Activated T-cell treated with anti-CD3 and anti-CD28 coated beads, Interleukin-2, amount 50 U/mL, for 4 hours (primary cell): ENCODE results near the gene RAI2. TPM values are rescaled to one million over a fixed set of nuclear protein-coding genes. Genes with fewer than 3 reads are reported as not detected.

Source experiments
- ATAC-seq, 2 donors: fragments of 200-7000 bp; cut with Tn5 transposase; one replicate each; pipeline ENCODE4 v1.10.0; 2021
- DNase-seq: peaks from one replicate; pipeline ENCODE4 v3.0.0-alpha.2; 2020
- H3K27me3 Mint-ChIP-seq: one replicate; pipeline ENCODE4 v1.8.0; 2021; ENCODE audit warnings: low read depth, mixed read lengths
- H3K36me3 Mint-ChIP-seq: one replicate; pipeline ENCODE4 v1.8.0; 2022; ENCODE audit warnings: mixed read lengths; ENCODE audit not compliant: insufficient read depth
- H3K4me1 Mint-ChIP-seq: one replicate; pipeline ENCODE4 v1.8.0; 2021; ENCODE audit warnings: low read depth, mixed read lengths
- H3K4me3 Mint-ChIP-seq: one replicate; pipeline ENCODE4 v1.8.0; 2021; ENCODE audit warnings: mild to moderate bottlenecking, moderate library complexity, mixed read lengths
- H3K9me3 Mint-ChIP-seq: one replicate; pipeline ENCODE4 v1.8.0; 2021; ENCODE audit warnings: mixed read lengths
- total RNA-seq, 3 donors: library from RNA; stranded (reverse); gene quantifications; one replicate each; pipeline ENCODE4 v1.2.1, GENCODE V29; 2021

The RAI2 gene
- total RNA-seq, 3 donors from 2014 or later, result 0.41 to 1.1 (median 0.83) TPM

DNA sequence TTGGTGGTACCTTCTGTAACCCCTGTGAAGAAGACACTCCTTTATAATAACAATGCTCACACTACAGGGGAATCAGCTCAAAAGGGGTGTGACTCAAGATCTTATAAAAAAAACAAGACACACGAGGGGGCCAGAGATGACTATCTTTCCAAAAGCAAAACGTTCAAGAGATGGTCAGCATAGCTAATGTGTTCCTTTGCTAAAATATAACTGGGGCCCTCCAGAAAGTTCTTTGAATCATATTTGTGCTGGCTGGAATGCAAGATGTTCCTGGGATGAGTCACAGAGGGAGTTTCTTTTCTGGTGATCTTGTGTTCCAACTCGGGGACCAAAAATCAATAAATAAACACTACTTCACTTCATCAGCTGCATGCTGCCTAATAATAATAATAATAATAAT is 46.5 kb downstream of the RAI2 start:
- DNase-seq (no peak), ATAC-seq (no peak)
- no peaks in the 10 kb centered on the region for H3K27me3 Mint-ChIP-seq
- H3K9me3 Mint-ChIP-seq, result no peaks in the 10 kb centered on the region
- no peak overlapping the region for H3K4me3 Mint-ChIP-seq
- H3K36me3 Mint-ChIP-seq, result no peaks in the 10 kb centered on the region
- H3K4me1 Mint-ChIP-seq, result no peaks in the 10 kb centered on the region

DNA sequence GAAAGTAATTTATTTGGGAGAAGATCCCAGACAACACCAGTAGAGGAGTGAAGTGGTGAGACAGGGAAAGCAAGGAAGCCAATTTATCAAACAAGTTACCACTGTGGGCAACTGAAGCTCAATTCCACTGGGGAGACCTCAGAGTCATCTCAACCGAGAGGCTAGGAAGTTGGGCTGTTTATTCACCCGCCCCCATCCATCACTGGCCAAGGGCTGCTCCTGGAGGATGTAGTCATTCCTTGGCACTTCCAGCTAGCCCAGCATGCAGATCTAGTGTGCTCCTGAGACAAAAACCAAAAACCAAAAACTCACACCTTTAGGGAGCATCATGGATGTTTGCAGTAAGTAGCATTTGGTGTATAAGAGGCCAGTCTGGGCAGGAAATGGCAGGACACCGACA is 47.0 kb downstream of the RAI2 start:
- no peak overlapping the region for H3K4me3 Mint-ChIP-seq
- H3K4me1 Mint-ChIP-seq, result no peaks in the 10 kb centered on the region
- H3K27me3 Mint-ChIP-seq, result no peaks in the 10 kb centered on the region
- DNase-seq, result no peak
- no peaks in the 10 kb centered on the region for H3K9me3 Mint-ChIP-seq
- no peak for ATAC-seq
- no peaks in the 10 kb centered on the region for H3K36me3 Mint-ChIP-seq

DNA sequence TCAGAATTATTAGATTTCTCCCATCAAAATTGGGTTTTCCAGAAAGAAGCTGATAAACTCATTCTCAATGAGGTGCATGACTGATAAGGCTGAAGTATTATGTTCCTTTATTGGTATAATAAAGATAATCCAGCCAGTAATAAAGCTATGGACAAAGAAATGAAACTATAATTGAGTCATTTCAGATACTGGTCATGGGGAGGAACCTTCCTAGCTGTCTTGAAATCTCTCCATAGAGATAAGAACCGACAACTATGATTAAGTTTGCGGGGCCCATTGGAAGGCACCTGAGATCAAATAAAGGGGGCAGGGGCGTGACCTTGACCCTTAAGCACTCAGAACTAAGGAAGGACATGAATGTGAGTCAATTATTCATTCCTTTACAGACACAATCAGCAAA is 47.8 kb downstream of the RAI2 start:
- no peak overlapping the region for H3K4me3 Mint-ChIP-seq
- DNase-seq (no peak), ATAC-seq (no peak)
- H3K4me1 Mint-ChIP-seq, result no peaks in the 10 kb centered on the region
- no peaks in the 10 kb centered on the region for H3K36me3 Mint-ChIP-seq
- H3K27me3 Mint-ChIP-seq, result no peaks in the 10 kb centered on the region
- no peaks in the 10 kb centered on the region for H3K9me3 Mint-ChIP-seq

DNA sequence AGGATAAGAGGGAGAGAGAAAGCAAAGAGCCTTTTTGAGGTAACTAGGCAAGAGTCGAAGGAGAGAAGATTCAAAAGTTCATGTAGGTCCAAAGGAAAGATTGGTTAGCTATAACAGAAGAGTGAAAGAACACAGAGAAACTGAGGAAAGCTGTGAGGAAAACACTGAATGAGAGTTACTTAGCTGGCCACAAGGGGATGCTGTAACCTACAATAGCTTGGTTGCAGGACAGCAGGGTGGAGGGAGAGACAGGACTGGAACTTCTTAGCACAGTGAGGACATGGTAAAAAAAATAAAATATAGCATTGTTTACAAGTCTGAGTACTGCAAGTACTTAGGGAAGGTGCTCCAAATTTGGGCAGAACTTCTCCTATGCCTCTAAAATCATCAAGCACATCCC is 48.3 kb downstream of the RAI2 start:
- H3K4me3 Mint-ChIP-seq, result no peak overlapping the region
- H3K4me1 Mint-ChIP-seq, result no peaks in the 10 kb centered on the region
- H3K9me3 Mint-ChIP-seq, result no peaks in the 10 kb centered on the region
- no peaks in the 10 kb centered on the region for H3K27me3 Mint-ChIP-seq
- DNase-seq (no peak), ATAC-seq (no peak)
- H3K36me3 Mint-ChIP-seq, result no peaks in the 10 kb centered on the region

DNA sequence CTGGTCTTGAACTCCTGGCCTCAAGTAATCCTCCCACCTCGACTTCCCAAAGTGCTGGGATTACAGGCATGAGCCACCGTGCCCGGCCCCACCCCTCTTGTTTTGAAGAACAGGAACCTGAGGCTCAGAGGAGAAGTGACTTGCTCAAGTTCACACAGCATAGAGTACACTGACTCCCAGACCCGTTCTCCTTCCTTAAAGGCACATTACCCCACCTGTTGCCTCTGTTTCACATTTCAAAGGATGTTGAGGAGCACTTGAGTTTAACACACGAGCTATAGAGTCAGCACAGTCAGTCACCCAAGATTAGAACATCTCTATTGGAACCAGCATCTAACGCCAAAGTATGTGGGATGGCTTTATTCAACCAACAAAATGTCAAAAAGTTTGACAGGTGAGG is 51.1 kb downstream of the RAI2 start:
- no peak for ATAC-seq
- Mint-ChIP-seq H3K27me3 (no peaks in the 10 kb centered on the region), H3K9me3 (no peaks in the 10 kb centered on the region), H3K36me3 (no peaks in the 10 kb centered on the region), H3K4me3 (no peak overlapping the region), H3K4me1 (no peaks in the 10 kb centered on the region)
- DNase-seq, result no peak

DNA sequence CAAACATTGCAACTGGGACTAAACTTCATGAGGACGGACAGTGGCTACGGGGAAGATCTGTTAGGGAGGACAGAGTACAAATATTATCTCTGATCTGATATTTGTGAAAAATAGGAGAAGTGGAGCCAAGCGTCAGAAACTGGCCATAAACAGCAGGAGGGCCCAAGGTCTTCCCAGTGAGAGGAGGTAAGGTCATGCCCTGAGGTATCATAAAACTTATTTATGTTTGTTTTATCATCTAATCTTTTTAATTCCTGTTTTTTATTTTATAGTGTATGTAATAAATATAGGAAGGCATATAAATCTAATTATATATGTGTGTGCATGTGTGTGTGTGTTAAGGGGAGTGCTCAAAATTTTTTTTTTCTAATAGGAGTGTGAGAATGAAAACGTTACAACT is 51.8 kb downstream of the RAI2 start:
- Mint-ChIP-seq H3K36me3 (no peaks in the 10 kb centered on the region), H3K27me3 (no peaks in the 10 kb centered on the region), H3K4me1 (no peaks in the 10 kb centered on the region), H3K9me3 (no peaks in the 10 kb centered on the region), H3K4me3 (no peak overlapping the region)
- DNase-seq (no peak), ATAC-seq (no peak)

DNA sequence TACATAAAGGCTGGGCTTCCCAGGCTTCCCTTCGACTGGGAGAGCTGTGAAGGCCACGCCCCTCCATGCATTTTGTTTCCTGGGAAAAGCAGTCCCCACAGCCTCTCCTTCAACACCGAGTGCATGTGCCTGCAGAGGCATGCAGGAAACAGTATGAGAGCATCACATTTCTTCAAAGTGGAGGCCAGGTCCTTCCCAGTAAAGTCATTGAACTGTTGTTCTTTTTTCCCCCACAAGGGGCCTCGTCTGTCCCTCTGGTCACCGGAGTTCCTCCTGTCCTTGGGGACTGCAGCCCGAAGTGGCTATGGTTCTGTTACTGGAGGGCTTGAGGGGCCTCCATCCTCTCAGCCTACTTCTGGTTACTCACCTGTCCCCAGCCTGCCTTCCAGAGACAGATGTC is 56.0 kb downstream of the RAI2 start:
- Mint-ChIP-seq H3K36me3 (no peaks in the 10 kb centered on the region), H3K9me3 (no peaks in the 10 kb centered on the region), H3K27me3 (no peaks in the 10 kb centered on the region), H3K4me1 (no peaks in the 10 kb centered on the region), H3K4me3 (no peak overlapping the region)
- DNase-seq (no peak), ATAC-seq (no peak)

DNA sequence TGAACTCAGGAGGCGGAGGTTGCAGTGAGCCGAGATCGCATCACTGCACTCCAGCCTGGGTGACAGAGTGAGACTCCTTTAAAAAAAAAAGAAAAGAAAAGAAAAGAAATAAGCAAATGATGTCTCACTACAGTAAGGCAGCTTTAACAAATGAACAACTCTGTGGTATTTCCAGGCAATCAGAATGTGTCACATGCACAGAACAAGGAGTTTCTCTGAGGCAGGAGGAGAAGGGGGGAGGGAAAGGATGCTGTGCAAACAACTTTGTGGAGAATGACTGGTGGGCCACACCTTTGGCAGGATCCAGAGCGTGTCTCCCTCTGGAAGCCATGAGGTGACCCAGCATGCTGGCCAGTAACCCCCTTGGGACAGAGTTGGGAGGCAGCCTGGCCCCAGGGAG is 57.6 kb downstream of the RAI2 start:
- Mint-ChIP-seq H3K9me3 (no peaks in the 10 kb centered on the region), H3K27me3 (no peaks in the 10 kb centered on the region), H3K4me1 (no peaks in the 10 kb centered on the region), H3K4me3 (no peak overlapping the region), H3K36me3 (no peaks in the 10 kb centered on the region)
- no peak for DNase-seq
- ATAC-seq, result no peak

DNA sequence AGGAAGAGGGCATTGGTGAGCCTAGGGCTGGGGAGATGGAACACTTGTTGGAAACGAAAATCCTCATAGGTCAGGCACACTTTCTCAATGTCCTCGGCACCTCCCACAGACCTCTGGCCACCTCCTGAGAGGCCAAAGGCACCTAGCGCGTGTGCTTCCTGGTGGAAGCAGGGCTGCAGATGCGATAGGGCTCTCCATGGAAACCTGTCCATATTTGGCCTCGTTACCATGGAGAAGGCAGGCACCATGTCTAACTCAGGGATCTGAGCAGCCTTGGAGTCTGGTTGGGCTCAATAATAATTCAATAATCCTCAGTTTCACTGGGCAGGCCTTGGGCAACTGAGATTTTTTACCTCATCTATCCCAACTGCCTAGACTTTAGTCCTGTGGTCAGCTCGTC is 58.3 kb downstream of the RAI2 start:
- Mint-ChIP-seq H3K4me1 (no peaks in the 10 kb centered on the region), H3K9me3 (no peaks in the 10 kb centered on the region), H3K36me3 (no peaks in the 10 kb centered on the region), H3K4me3 (no peak overlapping the region), H3K27me3 (no peaks in the 10 kb centered on the region)
- DNase-seq (no peak), ATAC-seq (no peak)

DNA sequence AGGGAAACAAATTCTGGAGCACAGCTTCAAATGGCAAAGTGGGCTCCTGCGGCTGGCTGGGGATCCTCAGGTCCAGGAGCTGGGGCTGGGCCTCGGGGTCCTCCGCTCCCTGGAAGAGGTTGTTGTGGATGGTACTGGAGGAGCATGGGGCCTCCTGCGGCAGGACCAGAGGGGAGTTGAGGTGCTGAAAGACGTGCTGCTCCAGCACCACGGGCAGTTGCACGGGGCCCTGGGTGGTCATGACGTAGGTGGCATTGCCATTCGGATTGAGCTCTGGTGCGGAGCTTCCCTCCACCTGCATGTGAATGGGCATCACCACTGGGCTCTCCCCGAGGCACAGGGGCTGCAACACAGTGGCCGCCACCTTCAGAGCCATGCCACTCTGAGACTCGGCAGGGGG is 59.7 kb downstream of the RAI2 start:
- Mint-ChIP-seq H3K27me3 (no peaks in the 10 kb centered on the region), H3K9me3 (no peaks in the 10 kb centered on the region), H3K4me3 (no peak overlapping the region), H3K4me1 (no peaks in the 10 kb centered on the region), H3K36me3 (no peaks in the 10 kb centered on the region)
- ATAC-seq (no peak), DNase-seq (no peak)

DNA sequence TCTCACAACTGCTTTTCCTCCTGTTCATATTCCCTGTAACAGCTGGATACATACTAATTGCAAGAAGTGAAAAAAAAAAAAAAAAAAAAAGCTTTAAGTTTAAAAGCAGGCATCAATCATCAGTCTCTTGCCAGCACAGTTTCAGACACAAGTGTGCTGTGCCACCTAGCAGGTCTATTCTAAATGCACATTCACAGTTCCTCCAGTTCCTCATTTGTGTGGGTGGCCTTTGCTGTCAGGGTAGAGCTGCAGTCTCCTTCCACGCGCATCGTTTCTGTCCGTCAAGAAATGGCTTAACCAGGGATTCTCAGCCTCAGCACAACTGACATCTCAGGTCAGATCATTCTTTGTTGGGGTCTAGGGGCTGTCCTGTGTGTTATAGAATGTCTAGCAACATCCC is 62.2 kb downstream of the RAI2 start:
- no peaks in the 10 kb centered on the region for H3K36me3 Mint-ChIP-seq
- ATAC-seq (no peak), DNase-seq (no peak)
- no peak overlapping the region for H3K4me3 Mint-ChIP-seq
- H3K27me3 Mint-ChIP-seq, result no peaks in the 10 kb centered on the region
- H3K4me1 Mint-ChIP-seq, result no peaks in the 10 kb centered on the region
- no peaks in the 10 kb centered on the region for H3K9me3 Mint-ChIP-seq

DNA sequence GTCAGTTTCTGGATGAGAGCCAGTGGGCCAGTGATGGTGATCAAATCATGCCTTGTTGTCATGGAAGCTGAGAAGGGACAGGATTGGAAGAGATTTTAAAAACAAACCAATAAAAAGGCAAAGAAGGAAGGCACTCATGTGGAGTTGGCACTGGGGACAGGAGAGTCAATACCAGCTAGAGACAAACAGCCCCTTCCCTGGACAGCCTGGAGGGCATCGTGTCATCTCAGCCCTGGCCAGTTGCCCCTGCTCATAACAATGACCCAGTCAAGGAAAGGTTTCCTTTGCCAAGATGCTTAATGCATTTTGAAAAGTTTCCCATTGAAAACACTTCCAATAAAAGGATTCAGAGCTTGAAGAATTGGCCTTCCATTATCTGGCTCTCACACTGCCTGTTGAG is 68.3 kb downstream of the RAI2 start:
- no peaks in the 10 kb centered on the region for H3K27me3 Mint-ChIP-seq
- ATAC-seq, result no peak
- H3K4me3 Mint-ChIP-seq, result no peak overlapping the region
- H3K4me1 Mint-ChIP-seq, result no peaks in the 10 kb centered on the region
- DNase-seq, result no peak
- H3K36me3 Mint-ChIP-seq, result no peaks in the 10 kb centered on the region
- no peaks in the 10 kb centered on the region for H3K9me3 Mint-ChIP-seq

DNA sequence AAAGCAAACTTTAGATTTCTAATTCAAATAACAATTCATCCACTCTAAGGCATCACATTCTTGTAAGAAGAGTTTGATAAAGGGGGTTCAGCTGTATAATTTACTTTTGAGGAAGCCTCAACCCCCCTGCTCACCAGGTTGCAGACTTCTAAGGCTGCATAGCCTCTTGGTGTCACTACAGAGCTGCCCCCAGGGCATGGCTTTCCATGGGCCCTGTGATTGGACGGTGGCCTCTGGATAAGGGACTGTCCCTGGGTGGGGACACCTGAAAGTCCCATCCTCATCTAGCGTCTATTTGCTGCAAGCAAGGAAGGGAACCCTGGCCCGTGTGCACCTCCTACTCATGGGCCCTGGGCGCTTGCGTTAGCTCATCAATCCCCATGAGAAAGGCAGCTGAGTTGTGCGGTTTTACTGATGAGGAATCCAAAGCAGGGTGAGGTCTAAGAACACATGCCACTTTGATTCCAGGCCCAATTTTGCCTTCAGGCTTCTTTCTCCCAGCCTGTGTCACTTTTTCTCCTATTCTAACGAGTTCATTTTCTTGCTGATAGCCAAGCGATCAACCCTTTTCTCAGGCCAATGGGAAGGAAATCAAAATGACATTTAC is 72.0 kb downstream of the RAI2 start:
- H3K27me3 Mint-ChIP-seq, result no peaks in the 10 kb centered on the region
- H3K9me3 Mint-ChIP-seq, result no peaks in the 10 kb centered on the region
- H3K4me3 Mint-ChIP-seq, result no peak overlapping the region
- H3K36me3 Mint-ChIP-seq, result no peaks in the 10 kb centered on the region
- ATAC-seq (no peak), DNase-seq (no peak)
- peaks cover 3% of the 10 kb centered on the region for H3K4me1 Mint-ChIP-seq

DNA sequence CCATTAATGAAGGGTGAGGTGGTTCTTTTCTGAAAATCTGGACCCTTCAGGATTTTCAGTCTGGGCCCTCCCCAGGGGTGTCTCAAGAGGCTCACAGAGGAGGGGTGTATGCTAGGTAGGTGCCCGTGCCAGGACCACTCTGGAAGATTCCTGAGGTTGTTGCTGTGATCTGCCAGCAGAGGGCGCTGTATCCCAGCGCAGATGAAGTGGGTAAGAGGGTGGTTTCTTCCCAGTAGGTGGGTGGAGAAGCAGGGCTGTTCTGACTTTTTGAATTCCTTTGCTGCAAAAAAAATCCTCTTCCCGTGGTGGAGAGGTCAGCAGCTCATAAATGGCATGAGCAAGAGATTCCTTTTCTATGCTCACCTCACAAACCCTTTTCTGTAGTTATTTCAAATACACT is 72.7 kb downstream of the RAI2 start:
- Mint-ChIP-seq H3K27me3 (no peaks in the 10 kb centered on the region), H3K4me3 (no peak overlapping the region), H3K9me3 (no peaks in the 10 kb centered on the region), H3K4me1 (peaks cover 3% of the 10 kb centered on the region), H3K36me3 (no peaks in the 10 kb centered on the region)
- DNase-seq (peak; percentile 25), ATAC-seq (peak in 1 of 2 donors; percentile 62)

DNA sequence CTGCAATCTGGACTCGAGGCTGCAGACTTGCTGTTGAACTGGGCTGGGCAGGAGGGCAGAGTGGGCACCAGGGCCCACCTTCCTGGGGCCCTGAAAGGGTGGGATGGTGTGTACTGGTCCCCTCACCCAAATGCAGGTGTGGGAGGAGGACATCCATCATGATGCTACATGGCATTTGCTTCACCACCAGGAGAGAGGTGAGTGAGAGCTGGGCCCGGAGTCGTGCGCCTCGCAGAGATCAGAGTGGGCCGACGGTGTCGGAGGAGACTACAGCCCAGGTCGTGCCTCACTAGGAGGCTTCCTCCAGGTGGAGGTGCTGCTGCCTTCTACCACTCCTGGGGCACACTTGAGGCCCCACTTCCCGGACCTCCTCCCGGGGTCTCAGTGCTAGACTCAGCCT is 73.5 kb downstream of the RAI2 start:
- no peaks in the 10 kb centered on the region for H3K36me3 Mint-ChIP-seq
- no peak overlapping the region for H3K4me3 Mint-ChIP-seq
- peaks cover 3% of the 10 kb centered on the region for H3K4me1 Mint-ChIP-seq
- no peaks in the 10 kb centered on the region for H3K9me3 Mint-ChIP-seq
- DNase-seq (no peak), ATAC-seq (no peak)
- H3K27me3 Mint-ChIP-seq, result no peaks in the 10 kb centered on the region
